Measurements from ENCODE around the gene ZNRF2. TPM values are rescaled to one million over a fixed set of nuclear protein-coding genes. Genes with fewer than 3 reads are reported as not detected.

Gene ZNRF2
- total RNA-seq, 1 experiment from 2014 or later: 24.7 TPM

DNA sequence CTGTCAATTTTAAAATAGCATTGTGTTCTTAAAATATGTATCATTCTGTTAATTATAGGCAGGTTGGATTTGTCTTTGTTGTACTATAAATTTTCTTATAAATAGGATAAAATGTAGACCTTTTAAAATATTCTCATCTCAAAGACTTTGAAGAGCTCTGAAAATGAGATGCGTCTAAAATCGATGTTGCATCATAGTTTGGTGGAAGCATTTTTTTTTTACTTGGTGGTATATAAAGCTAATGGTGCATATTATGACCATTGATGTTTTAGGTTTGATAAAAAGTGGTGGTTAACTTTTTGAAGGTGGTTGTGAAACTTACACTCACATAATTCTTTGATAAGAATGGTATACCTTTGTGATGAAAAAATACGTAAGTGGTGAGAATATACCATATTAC lies 69.1 kb downstream of the ZNRF2 start:
- Histone ChIP-seq H3K4me1 (replicated peaks; ENCODE audit: insufficient read depth) (peaks cover 18% of the 10 kb centered on the region), H3K4me2 (no peak overlapping the region), H3K79me2 (ENCODE audit: low read depth) (peaks cover 56% of the 10 kb centered on the region), H3K9me2 (ENCODE audit: insufficient read depth) (no peaks in the 10 kb centered on the region), H2AFZ (no peak overlapping the region), H3K4me3 (no peak overlapping the region), H3K27me3 (ENCODE audit: insufficient read depth, low read depth) (no peaks in the 10 kb centered on the region), H4K20me1 (ENCODE audit: insufficient read depth) (no peaks in the 10 kb centered on the region), H3K9me3 (ENCODE audit: insufficient read depth, low read depth) (no peaks in the 10 kb centered on the region), H3K36me3 (ENCODE audit: low read depth) (0 out of 2 replicates have a peak, but pooled peaks cover 4% of the 10 kb centered on the region), H3F3A (ENCODE audit: insufficient read depth, low read depth) (peaks cover 11% of the 10 kb centered on the region; the same call in 1 of the 2 replicates), H3K27ac (no peak overlapping the region)
- intact Hi-C loops (cut with micrococcal nuclease; ENCODE audit: unreplicated experiment): no loop called here
- TF ChIP-seq EZH2 (IDR thresholded peaks at IDR 0.05; ENCODE audit: low read depth): no peak
- TF ChIP-seq, protein P1, sequence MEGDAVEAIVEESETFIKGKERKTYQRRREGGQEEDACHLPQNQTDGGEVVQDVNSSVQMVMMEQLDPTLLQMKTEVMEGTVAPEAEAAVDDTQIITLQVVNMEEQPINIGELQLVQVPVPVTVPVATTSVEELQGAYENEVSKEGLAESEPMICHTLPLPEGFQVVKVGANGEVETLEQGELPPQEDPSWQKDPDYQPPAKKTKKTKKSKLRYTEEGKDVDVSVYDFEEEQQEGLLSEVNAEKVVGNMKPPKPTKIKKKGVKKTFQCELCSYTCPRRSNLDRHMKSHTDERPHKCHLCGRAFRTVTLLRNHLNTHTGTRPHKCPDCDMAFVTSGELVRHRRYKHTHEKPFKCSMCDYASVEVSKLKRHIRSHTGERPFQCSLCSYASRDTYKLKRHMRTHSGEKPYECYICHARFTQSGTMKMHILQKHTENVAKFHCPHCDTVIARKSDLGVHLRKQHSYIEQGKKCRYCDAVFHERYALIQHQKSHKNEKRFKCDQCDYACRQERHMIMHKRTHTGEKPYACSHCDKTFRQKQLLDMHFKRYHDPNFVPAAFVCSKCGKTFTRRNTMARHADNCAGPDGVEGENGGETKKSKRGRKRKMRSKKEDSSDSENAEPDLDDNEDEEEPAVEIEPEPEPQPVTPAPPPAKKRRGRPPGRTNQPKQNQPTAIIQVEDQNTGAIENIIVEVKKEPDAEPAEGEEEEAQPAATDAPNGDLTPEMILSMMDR (conservative IDR thresholded peaks at IDR 0.05): no peak
- ChIA-PET POLR2A (ENCODE audit: unreplicated experiment) (no interaction called here), CTCF (no interaction called here)
- DNase-seq: no peak
- no TSS peak for BruUV-seq (replicated peaks)

DNA sequence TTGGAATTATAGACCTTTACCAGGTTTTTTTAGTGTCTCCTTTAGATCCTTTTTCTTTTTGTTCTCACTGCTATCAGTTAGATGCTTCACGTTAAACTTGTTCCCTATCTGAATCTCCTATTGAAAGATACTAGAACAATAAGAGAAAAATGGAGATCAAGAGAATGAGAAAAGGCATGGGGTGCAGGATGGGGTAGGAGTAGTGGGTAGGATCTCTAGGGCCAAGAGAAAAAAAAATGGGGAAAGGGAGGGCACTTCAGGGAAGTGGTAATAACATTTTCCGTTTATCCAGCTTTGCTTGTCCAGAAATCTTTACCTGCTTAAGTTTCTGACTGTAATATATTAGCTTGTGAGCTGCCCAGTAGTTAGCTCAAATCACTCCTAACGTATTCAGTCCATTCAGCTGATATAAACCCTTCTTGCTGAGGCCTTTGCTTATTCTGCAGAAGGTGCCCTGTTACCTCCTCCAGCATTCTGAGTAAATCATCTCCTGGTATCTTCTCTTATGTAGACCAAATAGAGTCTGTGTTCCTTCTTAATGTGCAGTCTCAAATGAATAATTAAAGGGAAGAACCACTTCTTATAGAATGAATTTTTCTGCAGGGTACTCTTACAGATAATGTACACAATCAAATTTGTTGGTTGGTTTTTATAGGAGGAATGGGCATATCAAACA lies 69.7 kb downstream of the ZNRF2 start:
- ChIA-PET CTCF (no interaction called here), POLR2A (ENCODE audit: unreplicated experiment) (no interaction called here)
- peaks cover 5% of the 10 kb centered on the region; the same call in 1 of the 2 replicates for H3F3A ChIP-seq (ENCODE audit: insufficient read depth, low read depth)
- no peaks in the 10 kb centered on the region for H3K9me3 ChIP-seq (ENCODE audit: insufficient read depth, low read depth)
- no peak overlapping the region for H3K4me2 ChIP-seq
- 0 out of 2 replicates have a peak, but pooled peaks cover 4% of the 10 kb centered on the region for H3K36me3 ChIP-seq (ENCODE audit: low read depth)
- no peaks in the 10 kb centered on the region for H3K27me3 ChIP-seq (ENCODE audit: insufficient read depth, low read depth)
- no TSS peak for BruUV-seq (replicated peaks)
- H3K27ac ChIP-seq: no peak overlapping the region
- DNase-seq: no peak
- no peak overlapping the region for H2AFZ ChIP-seq
- peaks cover 13% of the 10 kb centered on the region for H3K4me1 ChIP-seq (replicated peaks; ENCODE audit: insufficient read depth)
- H3K9me2 ChIP-seq (ENCODE audit: insufficient read depth): no peaks in the 10 kb centered on the region
- H4K20me1 ChIP-seq (ENCODE audit: insufficient read depth): no peaks in the 10 kb centered on the region
- no peak for TF ChIP-seq EZH2 (IDR thresholded peaks at IDR 0.05; ENCODE audit: low read depth)
- TF ChIP-seq, protein P1 (conservative IDR thresholded peaks at IDR 0.05): no peak
- H3K79me2 ChIP-seq (ENCODE audit: low read depth): peaks cover 51% of the 10 kb centered on the region
- intact Hi-C loops (cut with micrococcal nuclease; ENCODE audit: unreplicated experiment): no loop called here
- H3K4me3 ChIP-seq: no peak overlapping the region

DNA sequence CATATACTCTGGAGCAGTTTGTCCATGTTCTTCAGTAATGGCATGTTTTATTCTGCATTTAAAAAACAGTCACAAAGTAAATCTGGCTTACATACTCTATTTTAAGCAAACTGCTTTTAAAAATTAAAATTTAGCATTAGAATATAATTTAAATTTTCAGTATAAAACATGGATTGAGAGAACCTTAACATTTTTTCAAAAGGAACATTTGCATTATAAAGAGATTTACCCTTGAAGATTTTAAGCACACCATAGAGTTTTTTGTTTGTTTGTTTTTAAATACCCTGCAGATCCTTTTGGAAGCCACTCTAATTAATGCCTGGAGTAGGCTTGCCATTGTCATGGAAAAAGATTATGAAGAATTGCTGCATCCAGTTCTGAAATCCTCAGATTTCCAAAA lies 70.4 kb downstream of the ZNRF2 start:
- Histone ChIP-seq H2AFZ (no peak overlapping the region), H3F3A (ENCODE audit: insufficient read depth, low read depth) (no peaks in the 10 kb centered on the region; the same call in 1 of the 2 replicates), H3K36me3 (ENCODE audit: low read depth) (0 out of 2 replicates have a peak, but pooled peaks cover 4% of the 10 kb centered on the region), H3K79me2 (ENCODE audit: low read depth) (peaks cover 43% of the 10 kb centered on the region), H4K20me1 (ENCODE audit: insufficient read depth) (no peaks in the 10 kb centered on the region), H3K27me3 (ENCODE audit: insufficient read depth, low read depth) (no peaks in the 10 kb centered on the region), H3K4me2 (no peak overlapping the region), H3K4me3 (no peak overlapping the region), H3K27ac (no peak overlapping the region), H3K9me3 (ENCODE audit: insufficient read depth, low read depth) (no peaks in the 10 kb centered on the region), H3K9me2 (ENCODE audit: insufficient read depth) (no peaks in the 10 kb centered on the region), H3K4me1 (replicated peaks; ENCODE audit: insufficient read depth) (peaks cover 6% of the 10 kb centered on the region)
- intact Hi-C loops (cut with micrococcal nuclease; ENCODE audit: unreplicated experiment): no loop called here
- no peak for DNase-seq
- BruUV-seq (replicated peaks): no TSS peak
- TF ChIP-seq, protein P1 (conservative IDR thresholded peaks at IDR 0.05): no peak
- no peak for TF ChIP-seq EZH2 (IDR thresholded peaks at IDR 0.05; ENCODE audit: low read depth)
- ChIA-PET CTCF (no interaction called here), POLR2A (ENCODE audit: unreplicated experiment) (no interaction called here)

Measured in PC-9 (cell line).